Astrocyte of the cerebellum (primary cell): Measurements from ENCODE around the gene PROM1.

Experiments
- DNase-seq: peaks from one replicate; pipeline ENCODE4 v3.0.0-alpha.2; 2011; ENCODE audit warnings: low read depth
- H3K4me3 ChIP-seq: 2 replicates; pipeline ENCODE4 v1.5.1; 2011; ENCODE audit warnings: mild to moderate bottlenecking, low read depth, low read length, moderate library complexity
- in situ Hi-C: cut with HindIII; loops from 2 replicates; pipeline ENCODE4 v1.10.0; 2017; ENCODE audit warnings: low sequenced_read_pairs
- TF ChIP-seq, protein P1 (sequence below): IDR thresholded peaks from 2 replicates; pipeline ENCODE4 v1.5.1; 2012; ENCODE audit warnings: low read length, low read depth, moderate library complexity, mild to moderate bottlenecking; ENCODE audit errors: missing control alignments

PROM1 gene

DNA sequence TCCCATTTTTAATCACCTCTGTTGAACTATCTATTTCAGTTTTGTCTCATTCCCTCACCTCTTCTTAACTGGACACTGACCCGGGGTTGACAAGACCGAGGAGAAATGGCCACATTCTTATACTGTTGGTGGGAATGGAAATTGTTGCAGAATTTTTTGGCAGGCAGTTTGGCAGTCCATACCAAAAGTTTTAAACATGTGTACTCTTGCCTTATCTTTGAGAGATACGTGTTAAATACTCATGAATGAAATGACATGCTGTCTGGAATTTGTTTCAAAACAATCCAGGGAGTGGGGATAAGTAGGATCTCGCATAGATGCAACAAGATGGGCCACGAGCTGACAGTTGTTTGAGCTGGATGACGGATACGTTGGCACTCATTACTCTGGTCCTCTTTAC, 157.3 kb downstream of the PROM1 start:
- no peak for DNase-seq
- in situ Hi-C loops, result no loop called here
- H3K4me3 ChIP-seq, result no peak overlapping the region
- TF ChIP-seq, protein P1, sequence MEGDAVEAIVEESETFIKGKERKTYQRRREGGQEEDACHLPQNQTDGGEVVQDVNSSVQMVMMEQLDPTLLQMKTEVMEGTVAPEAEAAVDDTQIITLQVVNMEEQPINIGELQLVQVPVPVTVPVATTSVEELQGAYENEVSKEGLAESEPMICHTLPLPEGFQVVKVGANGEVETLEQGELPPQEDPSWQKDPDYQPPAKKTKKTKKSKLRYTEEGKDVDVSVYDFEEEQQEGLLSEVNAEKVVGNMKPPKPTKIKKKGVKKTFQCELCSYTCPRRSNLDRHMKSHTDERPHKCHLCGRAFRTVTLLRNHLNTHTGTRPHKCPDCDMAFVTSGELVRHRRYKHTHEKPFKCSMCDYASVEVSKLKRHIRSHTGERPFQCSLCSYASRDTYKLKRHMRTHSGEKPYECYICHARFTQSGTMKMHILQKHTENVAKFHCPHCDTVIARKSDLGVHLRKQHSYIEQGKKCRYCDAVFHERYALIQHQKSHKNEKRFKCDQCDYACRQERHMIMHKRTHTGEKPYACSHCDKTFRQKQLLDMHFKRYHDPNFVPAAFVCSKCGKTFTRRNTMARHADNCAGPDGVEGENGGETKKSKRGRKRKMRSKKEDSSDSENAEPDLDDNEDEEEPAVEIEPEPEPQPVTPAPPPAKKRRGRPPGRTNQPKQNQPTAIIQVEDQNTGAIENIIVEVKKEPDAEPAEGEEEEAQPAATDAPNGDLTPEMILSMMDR, result no peak

DNA sequence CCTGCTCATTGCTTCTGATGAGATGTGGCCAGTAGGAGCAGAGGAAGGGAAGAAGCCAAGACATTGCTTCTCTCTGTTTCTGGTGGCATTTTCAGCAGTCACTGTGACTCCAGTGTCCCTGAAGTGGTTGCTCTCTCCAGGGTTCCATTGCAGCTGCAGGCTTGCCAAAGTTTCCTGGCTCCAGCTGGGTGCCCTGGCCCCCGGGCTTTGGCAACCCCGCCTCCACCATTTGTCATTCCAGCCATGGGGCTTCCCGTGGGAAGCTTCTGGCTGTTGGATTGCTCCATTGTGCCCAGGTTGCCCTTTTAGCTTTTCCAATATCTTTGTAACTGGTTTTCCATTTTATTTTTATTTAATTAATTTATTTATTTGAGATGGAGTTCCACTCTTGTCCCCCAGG, 158.0 kb downstream of the PROM1 start:
- TF ChIP-seq, protein P1, result no peak
- no peak for DNase-seq
- in situ Hi-C loops, result no loop called here
- no peak overlapping the region for H3K4me3 ChIP-seq

DNA sequence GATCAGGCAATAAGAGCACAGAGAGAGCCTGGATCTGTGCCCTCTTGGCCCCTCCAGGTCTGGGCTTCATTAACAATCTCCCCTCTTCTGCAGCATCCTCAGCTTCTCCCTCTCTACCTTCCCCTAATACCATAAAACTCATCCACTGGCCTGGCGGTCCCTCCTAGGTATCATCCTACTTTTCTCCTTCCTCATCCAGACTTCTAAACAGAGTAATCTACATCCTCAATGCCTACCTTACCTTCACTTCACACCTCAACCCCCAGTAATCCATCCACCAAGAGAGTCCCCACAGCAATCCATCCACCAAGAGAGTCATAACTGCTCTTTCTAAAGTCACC, 162.3 kb downstream of the PROM1 start:
- DNase-seq, result no peak
- TF ChIP-seq, protein P1, result no peak
- H3K4me3 ChIP-seq, result no peak overlapping the region
- in situ Hi-C loops, result no loop called here

DNA sequence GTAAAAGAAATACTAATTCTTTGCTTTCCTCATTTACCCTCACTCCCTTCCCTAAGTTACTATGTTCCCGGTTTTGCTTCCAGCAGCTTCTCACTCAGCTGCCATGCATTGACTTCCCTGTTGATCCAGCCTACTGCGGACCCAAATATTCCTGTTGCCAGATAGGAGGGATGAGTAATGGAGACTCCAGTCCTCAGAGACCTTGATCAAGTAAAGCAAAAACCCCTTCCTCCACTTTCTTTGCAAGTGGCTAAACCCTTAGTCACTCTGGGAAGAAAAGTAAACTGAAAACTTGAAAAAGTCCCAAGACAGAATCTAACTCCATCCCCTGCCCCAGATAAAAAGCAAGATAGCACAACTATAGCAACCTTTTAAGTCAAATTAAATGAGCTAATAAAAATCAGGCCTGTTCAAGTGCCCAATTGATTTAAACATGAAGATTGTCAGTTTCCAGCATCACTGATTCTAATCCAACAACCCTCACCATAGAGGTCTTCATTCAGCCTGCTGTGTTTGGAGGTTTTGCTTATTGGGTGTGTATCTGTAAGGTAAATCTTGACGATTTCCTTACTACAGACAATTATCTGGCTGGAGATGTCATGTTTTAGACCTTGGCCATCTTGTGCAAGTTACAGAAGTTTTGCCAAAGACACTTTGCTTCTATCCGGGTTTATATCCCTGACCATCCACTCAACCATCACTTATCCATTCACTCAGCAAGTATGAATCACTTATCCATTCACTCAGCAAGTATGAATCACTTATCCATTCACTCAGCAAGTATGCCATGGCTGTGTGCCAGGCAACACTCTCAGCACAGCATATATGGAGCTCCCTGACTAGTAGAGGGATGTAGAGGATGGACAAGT, 162.9 kb downstream of the PROM1 start:
- TF ChIP-seq, protein P1, result no peak
- H3K4me3 ChIP-seq, result no peak overlapping the region
- DNase-seq, result peak; percentile 96
- in situ Hi-C loops, result no loop called here

DNA sequence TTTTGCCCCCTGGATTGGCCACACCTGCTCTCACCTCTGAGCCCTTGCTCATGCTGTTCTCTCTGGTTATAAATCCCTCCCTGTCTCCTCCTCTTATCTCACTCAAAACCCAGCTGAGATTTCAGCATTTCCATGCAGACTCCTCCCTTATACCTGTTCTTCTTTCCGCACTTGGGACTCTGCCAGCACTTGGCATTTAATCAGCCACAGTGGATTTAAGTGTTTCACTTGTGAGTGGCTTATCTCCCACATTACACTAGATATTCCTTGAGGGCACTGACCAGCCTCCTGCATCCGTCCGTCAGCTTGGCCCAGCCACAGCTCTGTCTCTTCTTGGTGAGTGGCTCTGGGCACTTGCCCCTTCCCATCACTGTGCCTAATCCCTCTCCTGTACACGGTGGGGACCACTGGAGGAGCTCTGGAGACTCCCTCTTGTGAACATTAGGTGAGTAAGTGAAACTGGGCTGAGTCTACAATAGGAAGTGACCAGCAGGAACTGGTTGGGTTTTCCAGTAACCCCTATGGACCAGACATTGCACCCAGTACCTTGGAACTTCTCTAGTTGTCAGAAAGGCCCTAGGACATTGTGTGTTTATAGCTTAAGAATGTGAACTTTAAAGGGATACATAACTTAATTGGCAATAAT, 165.2 kb downstream of the PROM1 start:
- TF ChIP-seq, protein P1, result no peak
- in situ Hi-C loops, result no loop called here
- no peak for DNase-seq
- H3K4me3 ChIP-seq, result no peak overlapping the region
